NCI-H2171 treated with DMSO at 0.1 percent for 48 hours (cell line): Measurements from ENCODE around the gene CAMSAP1.
"Not testable (repeated sequence)": the region's sequence is repeated elsewhere in the genome, so short reads cannot be mapped to it uniquely, and the experiment has no call there.

Experiments used
- DNase-seq: peaks from one replicate; lab custom pipeline; 2025; lab: John Stamatoyannopoulos, UW

Gene CAMSAP1

DNA sequence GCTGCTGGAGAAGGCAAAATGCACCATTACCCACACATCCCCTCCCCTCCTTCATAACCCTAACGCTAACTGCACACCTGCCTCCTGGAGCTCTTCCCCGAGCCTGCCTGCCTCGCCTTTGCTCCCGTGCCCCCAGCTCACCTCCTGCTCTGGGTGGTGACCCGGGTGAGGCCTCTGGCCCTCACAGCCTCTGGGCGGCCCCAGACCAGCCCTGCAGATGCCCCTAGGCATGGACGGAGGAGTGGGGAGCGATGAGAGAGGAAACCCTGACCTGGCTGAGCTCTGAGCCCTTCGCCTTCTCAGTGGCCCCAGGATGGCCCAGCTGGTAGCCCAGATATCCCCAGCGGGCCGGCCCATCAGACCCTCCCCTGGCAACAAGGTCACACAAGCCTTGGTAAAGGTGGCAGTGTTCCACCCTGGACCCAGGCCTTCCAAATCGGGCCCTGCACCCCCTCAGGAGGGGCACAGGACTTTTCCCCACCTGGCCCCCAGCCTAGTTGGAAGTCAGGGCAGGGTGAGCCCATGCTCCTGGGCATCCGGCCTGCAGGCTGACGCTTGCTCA lies 14.5 kb upstream of the CAMSAP1 start:
- DNase-seq, result peak; percentile 26

- peak; percentile 25 for DNase-seq
These were observed 13.7 kb upstream of the CAMSAP1 start for GRCh38 chr9:135920973-135921585.

DNA sequence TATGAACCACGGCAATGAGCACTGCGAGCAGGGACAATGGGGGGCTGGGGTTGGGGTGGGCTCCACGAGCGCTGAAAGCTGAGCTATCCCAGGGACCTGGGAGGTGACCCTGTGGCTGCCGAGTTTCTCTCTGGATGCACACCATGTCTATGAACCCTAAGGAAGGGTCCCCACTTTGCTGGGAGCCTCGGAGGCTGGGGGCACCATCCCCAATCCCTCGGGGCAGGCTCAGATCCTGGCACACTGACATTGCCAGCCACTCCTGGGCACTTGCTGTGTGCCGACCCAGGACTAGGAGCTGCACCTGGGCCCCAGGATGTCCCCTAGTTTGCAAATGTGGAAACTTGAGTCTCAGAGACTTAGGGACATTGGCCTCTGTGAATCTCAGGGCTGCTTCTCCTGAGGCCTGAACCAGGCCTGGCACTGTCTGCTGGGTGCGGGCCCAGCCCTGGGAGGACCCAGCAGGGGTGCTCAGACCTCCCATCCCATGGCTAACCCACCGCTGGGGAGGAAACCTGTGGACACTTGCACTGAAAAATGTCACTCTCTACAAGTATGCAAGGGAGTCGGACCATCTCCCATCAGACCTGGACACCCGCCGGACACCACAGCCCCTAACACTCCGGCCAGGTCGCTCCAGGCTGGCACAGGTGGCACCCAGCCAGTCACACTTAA lies 13.0 kb upstream of the CAMSAP1 start:
- DNase-seq, result no peak

DNA sequence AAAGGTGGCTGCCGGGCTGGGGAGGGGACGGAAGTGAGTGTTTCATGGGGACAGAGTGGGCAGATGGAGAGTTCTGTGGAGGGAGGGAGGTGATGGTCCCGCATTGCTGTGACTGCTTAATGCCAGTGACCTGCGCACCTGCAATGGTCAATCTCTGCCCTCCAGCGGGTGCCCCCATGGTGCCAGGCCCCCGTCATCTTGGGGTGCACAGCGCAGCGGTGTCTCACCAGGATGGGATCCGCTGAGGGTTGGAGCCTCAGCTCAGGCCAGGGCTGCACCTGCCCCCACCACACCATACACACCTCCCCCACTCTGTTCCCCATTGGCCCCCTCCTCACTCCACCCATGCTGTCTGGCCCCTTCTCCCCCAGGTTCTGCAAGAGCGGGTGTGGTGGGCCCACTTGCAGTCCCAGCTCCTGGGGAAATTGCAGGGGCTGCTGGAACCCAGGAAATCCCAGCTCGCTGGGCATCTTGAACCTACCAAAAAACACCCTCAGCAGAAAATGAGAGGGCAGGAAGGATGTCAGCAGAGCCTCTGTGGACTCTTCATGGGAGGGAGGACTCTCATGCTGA lies 12.1 kb upstream of the CAMSAP1 start:
- DNase-seq, result no peak

- not testable (repeated sequence) for DNase-seq
These were observed 8.9 kb upstream of the CAMSAP1 start for GRCh38 chr9:135916227-135916626.

GRCh38 chr9:135914921-135915320 lies 7.6 kb upstream of the CAMSAP1 start:
- no peak for DNase-seq

DNA sequence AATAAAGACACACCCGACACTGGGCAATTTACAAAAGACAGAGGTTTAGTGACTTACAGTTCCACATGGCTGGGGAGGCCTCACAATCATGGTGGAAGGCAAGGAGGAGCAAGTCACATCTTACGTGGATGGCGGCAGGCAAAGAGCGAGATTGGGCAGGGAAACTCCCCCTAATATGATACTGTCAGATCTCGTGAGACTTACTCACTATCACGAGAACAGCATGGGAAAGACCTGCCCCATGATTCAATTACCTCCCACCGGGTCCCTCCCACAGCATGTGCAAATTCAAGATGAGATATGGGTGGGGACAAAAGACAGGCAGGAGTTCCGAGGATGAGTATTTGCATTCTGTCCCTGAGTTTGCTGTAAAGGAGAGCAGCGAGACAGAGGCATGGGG lies 3.9 kb upstream of the CAMSAP1 start:
- DNase-seq, result not testable (repeated sequence)

- DNase-seq, result no peak
These were observed 3.4 kb upstream of the CAMSAP1 start for GRCh38 chr9:135910757-135911156.

- no peak for DNase-seq
These were observed 2.9 kb upstream of the CAMSAP1 start for GRCh38 chr9:135910216-135910615.

- no peak for DNase-seq
These were observed 2.0 kb upstream of the CAMSAP1 start for GRCh38 chr9:135909371-135909770.

DNA sequence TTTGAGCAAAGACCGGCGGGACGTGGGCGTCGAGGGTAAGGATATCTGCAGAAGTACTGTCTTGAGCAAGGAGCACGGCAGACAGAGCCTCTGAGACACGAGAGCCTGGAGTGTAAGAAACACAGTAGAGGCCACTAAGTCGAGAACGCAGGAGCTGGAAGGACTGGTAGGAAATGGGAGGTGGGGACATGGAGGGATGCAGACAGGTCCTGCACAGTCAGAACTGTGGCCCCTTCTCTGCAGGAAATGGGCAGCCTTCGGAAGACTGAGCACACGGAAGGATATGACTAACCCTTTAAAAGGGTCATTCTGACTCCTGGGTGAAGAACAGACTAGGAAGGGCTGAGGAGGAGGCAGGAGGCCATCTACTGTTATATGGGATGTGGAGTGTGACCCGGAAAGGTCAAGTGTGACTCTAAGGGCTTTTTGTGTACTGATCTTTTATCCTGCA lies 1.4 kb upstream of the CAMSAP1 start:
- no peak for DNase-seq

DNA sequence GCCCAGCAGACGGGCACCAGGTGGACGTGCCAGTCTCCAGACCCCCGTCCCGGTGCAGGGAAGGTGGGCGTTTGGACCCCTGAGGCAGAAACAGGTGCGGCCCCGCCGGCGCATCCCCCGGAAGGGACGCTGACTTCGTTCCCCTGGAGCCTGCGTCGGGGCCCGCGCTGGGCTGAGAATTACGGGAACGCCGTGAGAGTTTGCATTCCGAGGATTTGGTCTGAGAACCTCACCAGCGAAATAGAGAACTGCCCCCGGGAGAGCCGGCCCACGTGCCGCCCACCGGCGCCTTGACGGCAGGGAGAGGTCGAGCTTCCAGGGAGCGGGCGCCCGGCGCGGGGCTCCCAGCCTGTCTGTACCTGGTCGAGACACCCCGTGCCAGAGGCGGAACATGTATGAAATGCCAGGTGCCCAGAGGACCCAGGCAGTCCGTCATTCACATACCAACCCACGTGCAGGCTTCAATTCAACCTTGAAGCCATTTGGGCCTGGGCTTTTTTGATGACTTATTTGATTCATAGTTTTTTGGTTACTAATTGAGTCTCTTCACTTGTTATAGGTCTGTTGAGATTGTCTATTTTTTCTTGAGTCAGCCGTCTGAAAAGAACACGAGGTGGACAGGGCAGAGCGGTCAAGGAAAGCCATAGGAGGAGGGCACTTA lies 877 bp upstream of the CAMSAP1 start:
- DNase-seq, result peak; percentile 48

GRCh38 chr9:135907006-135907430 lies 328 bp downstream of the CAMSAP1 start:
- DNase-seq, result no peak

GRCh38 chr9:135906291-135907005 lies 898 bp downstream of the CAMSAP1 start:
- DNase-seq, result peak; percentile 29

GRCh38 chr9:135905380-135906258 lies 1.7 kb downstream of the CAMSAP1 start:
- no peak for DNase-seq

GRCh38 chr9:135903786-135904520 lies 3.4 kb downstream of the CAMSAP1 start:
- DNase-seq, result no peak

DNA sequence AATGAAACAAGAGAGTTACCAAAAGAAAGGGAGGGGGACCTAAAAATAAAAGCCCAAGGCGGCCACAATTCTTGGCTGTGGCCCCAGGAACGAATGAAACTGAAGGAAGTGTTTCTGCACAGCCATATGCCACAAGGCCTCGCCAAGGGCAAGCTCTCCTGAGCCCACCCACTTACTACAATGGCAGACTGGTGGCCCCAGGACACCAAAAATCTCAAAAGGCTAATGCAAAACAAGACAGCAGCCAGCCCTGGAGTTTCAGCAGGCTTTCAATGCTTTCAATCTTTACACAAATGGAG lies 4.0 kb downstream of the CAMSAP1 start:
- no peak for DNase-seq

- no peak for DNase-seq
These were observed 4.5 kb downstream of the CAMSAP1 start for GRCh38 chr9:135902655-135903357.

- DNase-seq, result no peak
These were observed 5.5 kb downstream of the CAMSAP1 start for GRCh38 chr9:135901826-135902225.
